K562 (cell line): ENCODE measurements around the gene CORO2A. TPM values are rescaled to one million over a fixed set of nuclear protein-coding genes. Genes with fewer than 3 reads are reported as not detected.

Experiments
- BACH1 ChIP-seq: fragments of 200-800 bp; sonication (Bioruptor generic); IDR thresholded peaks from 2 replicates; pipeline ENCODE4 v1.6.1; 2016; ENCODE audit warnings: missing genetic modification characterization, missing compliant biosample characterization
- BRD4 ChIP-seq: fragments of 200-600 bp; sonication (generic); IDR thresholded peaks from 2 replicates; pipeline ENCODE4 v1.6.1; 2017; ENCODE audit warnings: inconsistent platforms
- CHD1 ChIP-seq: fragments of 200-600 bp; sonication (generic); IDR thresholded peaks from one replicate; pipeline ENCODE4 v1.6.1; 2012; ENCODE audit warnings: mild to moderate bottlenecking, moderate library complexity, low read length, inconsistent platforms
- CHD7 ChIP-seq: fragments of 200-600 bp; sonication (generic); IDR thresholded peaks from one replicate; pipeline ENCODE4 v1.6.1; 2012; ENCODE audit warnings: mild to moderate bottlenecking, low read depth, low read length, inconsistent platforms
- CTBP1 ChIP-seq: fragments of 450-650 bp; IDR thresholded peaks from 2 replicates; pipeline ENCODE4 v1.6.1; 2016; ENCODE audit warnings: borderline replicate concordance
- E2F8 ChIP-seq: fragments of 450-650 bp; IDR thresholded peaks from 2 replicates; pipeline ENCODE4 v1.7.1; 2018; ENCODE audit warnings: mild to moderate bottlenecking, low read depth; ENCODE audit not compliant: partially characterized antibody
- ELF4 ChIP-seq: fragments of 450-650 bp; formaldehyde crosslinking; IDR thresholded peaks from 2 replicates; pipeline ENCODE4 v1.4.0; 2022; ENCODE audit warnings: missing genetic modification characterization
- FOXA3 ChIP-seq, 2 experiments: fragments of 450-650 bp in 1 of 2; sonication (generic) in 1 of 2; formaldehyde crosslinking; IDR thresholded peaks in 1 of 2; conservative IDR thresholded peaks in 1 of 2; 2 replicates each; pipeline versions ENCODE4 v1.4.0 to v1.8.0; 2020 to 2022; ENCODE audit warnings: mild to moderate bottlenecking in 2 of 2, missing genetic modification reagents in 1 of 2
- HCFC1 ChIP-seq: IDR thresholded peaks from 2 replicates; pipeline ENCODE4 v1.6.1; 2012; ENCODE audit warnings: low read depth, low read length, improper control_type of control experiment
- L3MBTL2 ChIP-seq: fragments of 450-650 bp; IDR thresholded peaks from 2 replicates; pipeline ENCODE4 v1.6.1; 2016; ENCODE audit warnings: mild to moderate bottlenecking, moderate library complexity
- SRF ChIP-seq, 2 experiments: fragments of 250-450, 450-650 bp in 1 of 2; sonication (Bioruptor Pico) in 1 of 2; sonication (generic) in 1 of 2; formaldehyde crosslinking; IDR thresholded peaks; 2 replicates each; pipeline versions ENCODE4 v1.5.0 to v1.5.1; 2020 to 2022; ENCODE audit warnings: mild to moderate bottlenecking in 1 of 2, missing genetic modification reagents in 1 of 2
- SRSF7 ChIP-seq: fragments of 200-400 bp; formaldehyde crosslinking; optimal IDR thresholded peaks from 2 replicates; pipeline ENCODE3; 2017; ENCODE audit warnings: mild to moderate bottlenecking, low read depth, low read length
- TAF1 ChIP-seq: IDR thresholded peaks from 2 replicates; pipeline ENCODE4 v1.6.1; 2011; ENCODE audit warnings: mild to moderate bottlenecking, low read length, moderate library complexity; ENCODE audit not compliant: insufficient read depth, control insufficient read depth, severe bottlenecking; ENCODE audit errors: extremely low read depth
- XRCC3 ChIP-seq: fragments of 450-650 bp; IDR thresholded peaks from 2 replicates; pipeline ENCODE4 v1.6.1; 2017; ENCODE audit warnings: mild to moderate bottlenecking, moderate library complexity
- ZNF707 ChIP-seq: fragments of 250-450 bp; sonication (Bioruptor Pico); conservative IDR thresholded peaks from 2 replicates; pipeline ENCODE4 v1.8.0; 2022; ENCODE audit warnings: inconsistent platforms, mild to moderate bottlenecking, moderate library complexity
- polyA plus RNA-seq, 8 experiments: library from polyadenylated mRNA; depleted of rRNA in 4 of 8; stranded (reverse) in 5 of 8; unstranded in 3 of 8; fragments of >200 nt; fragmentation: Nextera tagmentation in 2 of 8; fragmentation: Illumina TruSeq in 1 of 8; extraction: Ambion mirVana in 2 of 8; extraction: Trizol in 1 of 8; gene quantifications; 2 replicates each; pipeline versions ENCODE4 v1.2.1 to v1.2.3, GENCODE V29; 2011 to 2014; ENCODE audit warnings: inconsistent platforms in 1 of 8, missing spikeins in 1 of 8
- total RNA-seq, 7 experiments: library from RNA; depleted of rRNA in 6 of 7; stranded (reverse); fragments of >200 nt in 6 of 7; fragmentation: Illumina TruSeq in 2 of 7; extraction: Trizol in 2 of 7; gene quantifications; 2 replicates each; pipeline versions ENCODE4 v1.2.1 to v1.2.3, GENCODE V29; 2011 to 2021; ENCODE audit warnings: low replicate concordance in 1 of 7

The CORO2A gene
- total and polyA plus RNA-seq, 9 of the 15 experiments (the other 6 are each of a cell fraction or from before 2014, with no cell fraction given), result 9.5 to 26.6 (median 18.0) TPM

- TF ChIP-seq BACH1 (no peak), FOXA3 (CRISPR knock-in tag; conservative IDR thresholded peaks at IDR 0.05 in 1 of 2, IDR thresholded peaks at IDR 0.05 in 1 of 2) (no peak), SRSF7 (no peak), CHD7 (no peak), L3MBTL2 (no peak), XRCC3 (no peak), BRD4 (no peak), CTBP1 (peak; percentile 96), ELF4 (no peak), TAF1 (no peak), CHD1 (no peak), HCFC1 (no peak), SRF (CRISPR knock-in tag; IDR thresholded peaks at IDR 0.05) (no peak), E2F8 (no peak), ZNF707 (CRISPR knock-in tag) (no peak)
Measured at GRCh38 chr9:98168941-98169488, 23.4 kb downstream of the CORO2A start (continued).
